Measurements from ENCODE around the gene TLE2. TPM values are rescaled to one million over a fixed set of nuclear protein-coding genes. Genes with fewer than 3 reads are reported as not detected.

The TLE2 gene
- total and polyA plus RNA-seq, 9 of the 15 experiments (the other 6 are each of a cell fraction or from before 2014, with no cell fraction given), result 0.35 to 13.1 (median 6.2) TPM

GRCh38 chr19:3046698-3047495, 17.8 kb upstream of the TLE2 start (continued):
- TF ChIP-seq ZNF395 (CRISPR knock-in tag; IDR thresholded peaks at IDR 0.05) (no peak), CREB5 (CRISPR knock-in tag; IDR thresholded peaks at IDR 0.05) (no peak), ZNF512 (tag; IDR thresholded peaks at IDR 0.05) (no peak), HDAC6 (IDR thresholded peaks at IDR 0.05; ENCODE audit: low read depth, low read length) (no peak), VEZF1 (CRISPR knock-in tag; IDR thresholded peaks at IDR 0.05) (peak; percentile 73), IRF2 (CRISPR knock-in tag; IDR thresholded peaks at IDR 0.05) (no peak), GTF2E2 (tag; IDR thresholded peaks at IDR 0.05) (0 out of 2 replicates have a peak, but pooled peaks have one; percentile 22), ZNF589 (CRISPR knock-in tag; IDR thresholded peaks at IDR 0.05; ENCODE audit: low read depth) (no peak), C11orf30 (IDR thresholded peaks at IDR 0.05; ENCODE audit: low read depth) (no peak), ZNF197 (CRISPR knock-in tag; IDR thresholded peaks at IDR 0.05; ENCODE audit: low read depth) (no peak), HDAC8 (tag; IDR thresholded peaks at IDR 0.05) (no peak), PRMT5 (CRISPR knock-in tag; IDR thresholded peaks at IDR 0.05) (no peak), EGR1 (conservative IDR thresholded peaks at IDR 0.05) (no peak), ZNF175 (CRISPR knock-in tag; IDR thresholded peaks at IDR 0.05; ENCODE audit: low read depth) (no peak), ZNF583 (CRISPR knock-in tag; IDR thresholded peaks at IDR 0.05) (no peak)
